Keratinocyte (primary cell): ENCODE measurements around the gene TSHZ3. TPM values are rescaled to one million over a fixed set of nuclear protein-coding genes. Genes with fewer than 3 reads are reported as not detected.

Source experiments
- DNase-seq: peaks from one replicate; pipeline ENCODE4 v3.0.0-alpha.2; 2011; ENCODE audit warnings: low read depth, missing footprints, low spot score
- FAIRE-seq: peaks from 2 replicates; lab custom pipeline; 2011; peaks lifted over from hg19 to GRCh38; lab: Jason Lieb, UNC
- H2AFZ ChIP-seq: 2 replicates; pipeline ENCODE4 v1.6.0; 2012; ENCODE audit warnings: low read length, control low read depth, inconsistent platforms; ENCODE audit not compliant: control insufficient read depth
- H3K27ac ChIP-seq: 2 replicates; pipeline ENCODE4 v1.5.1; 2011; ENCODE audit warnings: low read length; ENCODE audit not compliant: control insufficient read depth, insufficient read depth
- H3K27me3 ChIP-seq: 3 replicates; pipeline ENCODE4 v1.6.0; 2011; ENCODE audit warnings: low read length; ENCODE audit not compliant: control insufficient read depth, insufficient read depth; ENCODE audit errors: extremely low read depth
- H3K36me3 ChIP-seq, 2 experiments: 2 replicates in 1 of 2; 3 replicates in 1 of 2; pipeline ENCODE4 v1.5.1; 2011; ENCODE audit warnings: low read length in 2 of 2, mild to moderate bottlenecking in 1 of 2; ENCODE audit not compliant: control insufficient read depth in 2 of 2, insufficient read depth in 2 of 2; ENCODE audit errors: extremely low read depth in 1 of 2
- H3K4me1 ChIP-seq: 3 replicates; pipeline ENCODE4 v1.5.1; 2011; ENCODE audit warnings: low read length; ENCODE audit not compliant: control insufficient read depth, insufficient read depth; ENCODE audit errors: extremely low read depth
- H3K4me2 ChIP-seq: 3 replicates; pipeline ENCODE4 v1.6.0; 2011; ENCODE audit warnings: low read depth, low read length; ENCODE audit not compliant: control insufficient read depth, insufficient read depth; ENCODE audit errors: extremely low read depth
- H3K4me3 ChIP-seq, 3 experiments: fragments of 200-600 bp in 1 of 3; sonication (generic) in 1 of 3; 2 replicates in 2 of 3; 3 replicates in 1 of 3; pipeline ENCODE4 v1.5.1; 2011 to 2016; ENCODE audit warnings: low read length in 3 of 3, mild to moderate bottlenecking in 3 of 3, control low read depth in 2 of 3, inconsistent platforms in 1 of 3, low read depth in 1 of 3, mixed read lengths in 1 of 3, mixed run types in 1 of 3, moderate library complexity in 1 of 3; ENCODE audit not compliant: control insufficient read depth in 2 of 3, insufficient read depth in 2 of 3; ENCODE audit errors: extremely low read depth in 1 of 3
- H3K79me2 ChIP-seq: 2 replicates; pipeline ENCODE4 v1.6.0; 2012; ENCODE audit warnings: low read length; ENCODE audit not compliant: control insufficient read depth, insufficient read depth
- H3K9ac ChIP-seq: 3 replicates; pipeline ENCODE4 v1.6.0; 2011; ENCODE audit warnings: low read length; ENCODE audit not compliant: control insufficient read depth, insufficient read depth; ENCODE audit errors: extremely low read depth
- H3K9me1 ChIP-seq: 3 replicates; pipeline ENCODE4 v1.6.0; 2011; ENCODE audit warnings: low read length; ENCODE audit not compliant: control insufficient read depth, insufficient read depth; ENCODE audit errors: extremely low read depth
- H3K9me3 ChIP-seq: 2 replicates; pipeline ENCODE4 v1.5.1; 2012; ENCODE audit warnings: low read depth, low read length; ENCODE audit not compliant: control insufficient read depth
- H4K20me1 ChIP-seq: 3 replicates; pipeline ENCODE4 v1.6.0; 2011; ENCODE audit warnings: low read length; ENCODE audit not compliant: control insufficient read depth, insufficient read depth; ENCODE audit errors: extremely low read depth
- CTCF ChIP-seq, 3 experiments: IDR thresholded peaks in 1 of 3; conservative IDR thresholded peaks in 1 of 3; optimal IDR thresholded peaks in 1 of 3; 2 replicates in 2 of 3; 3 replicates in 1 of 3; pipeline versions ENCODE3 to v1.5.1; 2011; ENCODE audit warnings: low read length in 3 of 3, mild to moderate bottlenecking in 3 of 3, moderate library complexity in 2 of 3, control low read depth in 1 of 3, inconsistent platforms in 1 of 3; ENCODE audit not compliant: insufficient read depth in 2 of 3; ENCODE audit errors: extremely low read depth in 1 of 3
- EZH2 ChIP-seq: IDR thresholded peaks from one replicate; pipeline ENCODE4 v1.6.1; 2012; ENCODE audit warnings: inconsistent platforms, mild to moderate bottlenecking, low read length, moderate library complexity
- dilution Hi-C: fragments of 300-500 bp; cut with MboI; formaldehyde crosslinking; loops from one replicate; pipeline ENCODE4 v1.7.0; 2020; ENCODE audit warnings: low sequenced_read_pairs; ENCODE audit not compliant: extremely low pct_ligation_motif_present
- polyA plus RNA-seq, 5 experiments: library from polyadenylated mRNA; depleted of rRNA in 3 of 5; stranded (reverse) in 3 of 5; stranded (forward) in 1 of 5; unstranded in 1 of 5; fragments of >200 nt; gene quantifications; 1 replicate in 1 of 5; 2 replicates in 3 of 5; 3 replicates in 1 of 5; pipeline versions ENCODE4 v1.2.1 to v1.2.3, GENCODE V29; 2011 to 2012; ENCODE audit warnings: missing spikeins in 2 of 5, low read depth in 1 of 5, low replicate concordance in 1 of 5

Gene TSHZ3
- polyA plus RNA-seq, 1 donor (not counting 4 experiments of a cell fraction or from before 2014, with no cell fraction given), result 3.6 TPM

DNA sequence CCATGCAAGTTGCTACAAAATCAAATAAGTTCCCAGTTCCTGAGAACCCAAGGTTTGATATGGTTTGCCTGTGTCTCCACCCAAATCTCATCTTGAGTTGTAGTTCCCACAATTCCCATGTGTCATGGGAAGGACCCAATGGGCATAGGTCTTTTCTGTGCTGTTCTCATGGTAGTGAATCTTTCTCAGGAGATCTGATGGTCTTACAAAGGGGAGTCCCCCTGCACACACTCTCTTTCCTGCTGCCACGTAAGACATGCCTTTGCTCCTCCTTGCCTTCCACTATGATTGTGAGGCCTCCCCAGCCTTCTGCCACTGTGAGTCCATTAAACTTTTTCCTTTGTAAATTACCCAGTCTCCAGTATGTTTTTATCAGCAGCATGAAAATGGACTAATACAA lies 28.5 kb upstream of the TSHZ3 start:
- no peaks in the 10 kb centered on the region for H3K9me1 ChIP-seq
- FAIRE-seq (no peak), DNase-seq (no peak)
- no peaks in the 10 kb centered on the region for H3K36me3 ChIP-seq
- H3K27ac ChIP-seq, result no peak overlapping the region
- H3K9ac ChIP-seq, result no peak overlapping the region
- no peak overlapping the region for H3K4me3 ChIP-seq
- H4K20me1 ChIP-seq, result no peaks in the 10 kb centered on the region
- H3K4me1 ChIP-seq, result no peaks in the 10 kb centered on the region
- H3K79me2 ChIP-seq, result no peaks in the 10 kb centered on the region
- dilution Hi-C loops, result no loop called here
- no peaks in the 10 kb centered on the region for H3K9me3 ChIP-seq
- TF ChIP-seq EZH2 (no peak), CTCF (optimal IDR thresholded peaks at IDR 0.05 in 1 of 3, IDR thresholded peaks at IDR 0.05 in 1 of 3, conservative IDR thresholded peaks at IDR 0.05 in 1 of 3; ENCODE audit: extremely low read depth in 1 of 3, insufficient read depth in 2 of 3, low read length in 3 of 3) (no peak)
- H3K27me3 ChIP-seq, result no peaks in the 10 kb centered on the region
- no peak overlapping the region for H2AFZ ChIP-seq
- H3K4me2 ChIP-seq, result no peak overlapping the region

GRCh38 chr19:31372246-31372781 lies 23.1 kb upstream of the TSHZ3 start:
- FAIRE-seq (no peak), DNase-seq (no peak)
- Histone ChIP-seq H3K36me3 (no peaks in the 10 kb centered on the region), H3K27ac (no peak overlapping the region), H3K9me1 (no peaks in the 10 kb centered on the region), H2AFZ (no peak overlapping the region), H4K20me1 (no peaks in the 10 kb centered on the region), H3K9me3 (no peaks in the 10 kb centered on the region), H3K4me3 (no peak overlapping the region), H3K4me1 (no peaks in the 10 kb centered on the region), H3K27me3 (no peaks in the 10 kb centered on the region), H3K9ac (no peak overlapping the region), H3K4me2 (no peak overlapping the region), H3K79me2 (no peaks in the 10 kb centered on the region)
- dilution Hi-C loops, result no loop called here
- no peak for TF ChIP-seq EZH2
- no peak for TF ChIP-seq CTCF (optimal IDR thresholded peaks at IDR 0.05 in 1 of 3, IDR thresholded peaks at IDR 0.05 in 1 of 3, conservative IDR thresholded peaks at IDR 0.05 in 1 of 3; ENCODE audit: extremely low read depth in 1 of 3, insufficient read depth in 2 of 3, low read length in 3 of 3)
